Fibroblast of peridontal ligament (primary cell): Measurements from ENCODE around the gene HTR2B.
"Not testable (repeated sequence)": the region's sequence is repeated elsewhere in the genome, so short reads cannot be mapped to it uniquely, and the experiment has no call there.

Experiments
- DNase-seq: peaks from one replicate; pipeline ENCODE4 v3.0.0-alpha.2; 2010; ENCODE audit errors: extremely low read depth

HTR2B gene

GRCh38 chr2:231124838-231125568, at the start of gene HTR2B:
TSS of gene HTR2B (minus strand) at chr2:231125042. CDS start at chr2:231123764, 1,278 bp downstream.
- DNase-seq = peak; percentile 67

GRCh38 chr2:231174211-231174651, 49.4 kb upstream of the HTR2B start:
- DNase-seq = no peak

GRCh38 chr2:231172025-231172424, 47.2 kb upstream of the HTR2B start:
- peak; percentile 83 for DNase-seq

- peak; percentile 97 for DNase-seq
Observed at GRCh38 chr2:231170055-231170454, 45.2 kb upstream of the HTR2B start.

DNA sequence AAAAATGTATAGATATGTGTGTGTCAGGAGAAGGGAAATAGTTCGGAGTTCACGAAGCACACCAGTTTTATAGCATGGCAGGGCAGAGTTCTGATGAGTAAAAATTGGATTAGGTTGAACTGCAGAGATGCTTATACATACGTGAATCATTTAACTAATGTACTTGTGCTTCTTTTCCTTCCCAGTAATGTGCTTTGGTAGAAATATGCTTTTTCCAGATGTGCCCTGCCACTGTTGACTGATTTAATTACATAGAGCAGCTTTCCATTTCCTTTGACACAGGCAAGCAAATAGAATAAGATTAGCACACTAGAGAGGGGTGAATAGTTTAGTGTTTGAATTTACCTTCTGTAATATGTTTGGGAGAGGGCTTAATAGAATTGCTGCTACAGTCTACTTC, 44.6 kb upstream of the HTR2B start:
- peak; percentile 81 for DNase-seq

- DNase-seq = no peak
Observed at GRCh38 chr2:231168460-231169139, 43.8 kb upstream of the HTR2B start.

DNA sequence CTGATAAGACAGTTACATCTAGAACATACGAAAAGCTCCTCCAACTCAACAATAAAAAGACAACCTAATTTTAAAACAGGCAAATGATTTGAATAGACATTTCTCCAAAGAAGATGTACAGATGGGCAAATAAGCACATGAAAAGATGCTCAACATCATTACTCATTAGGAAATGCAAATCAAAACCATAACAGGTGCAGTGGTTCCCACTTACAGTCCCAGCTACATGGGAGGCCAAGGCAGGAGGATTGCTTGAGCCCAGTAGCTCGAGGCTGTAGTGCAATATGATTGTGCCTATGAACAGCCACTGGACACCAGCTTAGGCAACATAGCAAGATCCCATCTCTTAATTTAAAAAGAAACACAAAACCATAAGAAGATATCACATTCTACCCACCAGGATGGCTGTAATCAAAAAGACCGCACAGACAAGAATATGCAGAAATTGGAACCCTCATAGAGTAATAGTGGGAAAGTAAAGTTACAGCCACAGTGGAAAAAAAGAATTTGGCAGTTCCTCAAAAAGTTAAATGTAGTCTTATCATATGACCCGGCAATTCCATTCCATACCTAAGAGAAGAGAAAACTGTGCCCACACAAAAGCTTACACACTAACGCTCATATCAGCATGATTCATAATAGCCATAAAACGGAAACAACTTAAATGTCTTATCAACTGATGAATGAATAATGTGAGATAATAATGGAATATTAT, 43.1 kb upstream of the HTR2B start:
- no peak for DNase-seq

- DNase-seq = no peak
Observed at GRCh38 chr2:231163414-231164095, 38.7 kb upstream of the HTR2B start.

GRCh38 chr2:231163011-231163410, 38.2 kb upstream of the HTR2B start:
- no peak for DNase-seq

- DNase-seq = peak; percentile 100
Observed at GRCh38 chr2:231161877-231162329, 37.1 kb upstream of the HTR2B start.

GRCh38 chr2:231161252-231161839, 36.5 kb upstream of the HTR2B start:
- no peak for DNase-seq

GRCh38 chr2:231160701-231161100, 35.9 kb upstream of the HTR2B start:
- DNase-seq = peak; percentile 69

DNA sequence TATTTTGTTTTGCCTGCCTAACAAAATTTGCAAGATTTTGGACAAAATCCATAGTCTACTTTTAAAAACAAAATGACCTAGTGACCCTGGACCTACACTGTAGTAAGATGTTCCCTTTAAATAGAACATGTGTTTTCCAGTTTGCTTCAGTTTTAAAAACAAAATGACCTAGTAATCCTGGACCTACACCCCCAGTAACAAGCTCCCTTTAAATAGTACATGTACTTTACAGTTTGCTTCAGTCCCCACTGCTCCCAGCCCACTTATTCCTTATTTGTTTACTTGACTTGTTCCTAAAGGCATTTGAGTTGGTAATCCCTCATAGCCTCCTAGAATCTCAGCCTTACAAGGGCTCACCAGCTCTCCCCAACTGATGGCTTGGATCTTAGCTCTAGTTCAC, 34.5 kb upstream of the HTR2B start:
- DNase-seq = no peak

DNA sequence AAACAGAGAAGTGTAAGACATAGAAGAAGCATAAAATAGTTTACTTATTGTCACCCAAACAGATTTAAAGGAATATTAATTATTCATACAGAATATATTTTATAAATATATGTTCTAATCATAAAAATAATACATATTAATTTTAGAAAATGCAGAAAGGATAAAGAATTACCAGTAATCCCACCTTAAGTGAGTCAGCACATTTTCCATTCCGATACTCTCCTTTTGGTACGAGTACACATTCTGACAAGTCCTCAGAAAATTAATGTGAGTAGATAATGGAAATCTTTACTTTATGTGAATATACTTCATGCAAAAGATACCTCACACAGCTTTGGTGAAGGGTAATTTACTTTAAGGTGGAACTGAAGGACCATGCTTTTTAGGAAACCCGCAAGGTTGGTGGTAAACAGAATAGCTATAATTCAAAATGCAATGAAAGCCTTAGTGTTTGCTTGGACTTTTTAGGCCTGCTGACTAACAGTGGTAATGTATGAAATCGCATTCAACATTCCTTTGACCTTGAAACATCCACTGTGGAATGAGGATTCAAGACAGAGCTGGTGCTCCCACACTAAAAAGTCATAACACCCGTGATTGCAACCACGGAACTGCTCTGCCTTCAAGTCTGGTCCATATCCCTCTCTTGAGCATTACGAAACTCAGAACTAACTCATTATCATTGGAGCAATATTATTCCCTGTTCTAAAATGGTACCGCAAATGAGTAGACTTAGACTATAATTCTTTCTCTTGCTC, 28.1 kb upstream of the HTR2B start:
- peak; percentile 87 for DNase-seq

- DNase-seq = no peak
Observed at GRCh38 chr2:231146665-231147064, 21.8 kb upstream of the HTR2B start.

DNA sequence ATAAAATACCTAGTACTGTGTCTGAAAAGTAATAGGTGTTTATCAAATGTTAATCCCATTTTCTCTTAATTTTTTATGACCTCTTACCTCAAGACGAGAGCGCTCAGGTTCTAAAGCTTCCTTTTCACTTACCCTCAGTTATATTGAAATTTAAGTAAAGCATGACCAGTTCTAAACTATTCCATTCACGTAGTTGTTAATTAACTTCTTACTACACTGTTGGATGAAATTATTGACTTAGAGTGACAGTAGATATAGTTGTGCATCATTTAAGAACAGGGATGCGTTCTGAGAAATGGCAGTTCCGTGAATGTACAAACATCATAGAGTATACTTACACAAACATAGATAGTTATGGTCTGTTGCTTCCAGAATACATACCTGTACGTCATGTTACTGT, 20.1 kb upstream of the HTR2B start:
- no peak for DNase-seq

DNA sequence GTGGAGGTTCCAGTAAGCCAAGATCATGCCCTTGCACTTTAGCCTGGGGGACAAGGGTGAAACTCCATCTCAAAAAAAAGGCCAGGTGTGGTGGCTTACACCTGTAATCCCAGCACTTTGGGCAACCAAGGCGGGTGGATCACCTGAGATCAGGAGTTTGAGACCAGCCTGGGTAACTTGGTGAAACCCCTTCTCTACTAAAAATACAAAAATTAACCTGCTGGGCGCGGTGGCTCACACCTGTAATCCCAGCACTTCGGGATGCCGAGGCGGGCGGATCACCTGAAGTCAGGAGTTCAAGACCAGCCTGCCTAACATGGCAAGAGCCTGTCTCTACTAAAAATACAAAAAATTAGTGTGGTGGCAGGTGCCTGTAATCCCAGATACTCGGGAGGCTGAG, 16.0 kb upstream of the HTR2B start:
- not testable (repeated sequence) for DNase-seq

GRCh38 chr2:231139796-231140195, 15.0 kb upstream of the HTR2B start:
- no peak for DNase-seq

DNA sequence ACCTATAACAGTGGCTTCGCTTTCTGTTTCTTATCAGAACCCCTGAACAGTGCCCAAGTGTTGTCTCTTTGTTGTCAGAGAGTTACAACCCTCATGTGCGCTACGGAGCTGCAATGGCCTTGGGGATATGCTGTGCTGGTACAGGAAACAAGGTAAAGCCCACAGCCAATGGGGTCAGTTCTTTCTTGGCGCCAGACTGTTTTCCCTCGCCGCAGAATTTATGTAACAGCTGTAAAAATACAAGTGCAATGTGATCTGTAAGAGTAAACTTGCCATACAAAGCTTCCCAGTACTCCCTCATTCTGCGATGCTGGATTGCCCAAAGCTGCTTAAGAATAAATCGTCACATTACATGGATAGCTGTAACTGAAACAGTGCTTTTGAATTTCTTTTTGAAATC, 13.9 kb upstream of the HTR2B start:
- DNase-seq = peak; percentile 56

DNA sequence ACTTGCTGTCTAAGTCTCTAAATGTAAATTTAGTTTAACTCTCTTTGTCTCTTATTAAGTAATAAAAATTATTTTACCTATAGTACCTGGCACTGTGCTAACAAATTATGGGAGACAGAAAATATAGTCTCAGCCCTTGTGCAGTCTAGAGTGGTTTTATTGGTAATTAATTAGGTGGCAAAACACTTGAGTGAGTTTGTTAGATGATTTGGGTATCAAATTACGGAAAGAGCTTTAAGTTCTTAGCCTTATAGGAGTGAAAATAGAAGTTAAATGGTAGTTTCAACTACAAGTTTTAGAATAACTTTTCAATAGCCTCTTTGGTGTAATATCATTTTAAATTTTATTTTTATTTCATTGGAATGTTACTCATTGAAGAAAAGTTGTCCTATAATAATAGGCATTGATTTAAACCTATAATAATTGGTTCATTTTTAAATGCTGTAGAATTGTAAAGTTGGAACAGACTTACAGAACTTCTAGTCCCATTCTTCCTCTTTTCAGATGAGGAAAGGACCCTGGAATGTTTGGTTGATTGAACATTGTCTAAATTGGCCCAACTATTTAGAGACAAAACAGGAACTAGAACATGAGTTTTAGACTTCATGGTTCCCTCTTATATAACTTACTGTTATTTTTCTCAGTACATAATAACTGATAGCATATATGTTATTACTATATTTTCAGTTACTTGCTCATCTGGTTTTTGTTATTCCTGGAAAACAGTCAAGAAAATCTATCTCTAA, 10.2 kb upstream of the HTR2B start:
- DNase-seq = no peak
